Activated T-cell treated with anti-CD3 and anti-CD28 coated beads, Interleukin-2, amount 50 U/mL, for 24 hours (primary cell): ENCODE data around the gene JCAD.
"Not testable (repeated sequence)": the region's sequence is repeated elsewhere in the genome, so short reads cannot be mapped to it uniquely, and the experiment has no call there.

Source experiments
- DNase-seq: peaks from one replicate; pipeline ENCODE4 v3.0.0-alpha.2; 2020
- H3K27ac Mint-ChIP-seq: 2 replicates; pipeline ENCODE4 v1.8.0; 2020; ENCODE audit warnings: mild to moderate bottlenecking, mixed read lengths
- H3K27me3 Mint-ChIP-seq: 2 replicates; pipeline ENCODE4 v1.8.0; 2020; ENCODE audit warnings: mixed read lengths
- H3K36me3 Mint-ChIP-seq: 2 replicates; pipeline ENCODE4 v1.8.0; 2020; ENCODE audit warnings: low read depth, mixed read lengths
- H3K4me1 Mint-ChIP-seq: 2 replicates; pipeline ENCODE4 v1.8.0; 2020; ENCODE audit warnings: low read depth, mixed read lengths
- H3K4me3 Mint-ChIP-seq: 2 replicates; pipeline ENCODE4 v1.8.0; 2020; ENCODE audit warnings: mild to moderate bottlenecking, moderate library complexity, mixed read lengths
- H3K9me3 Mint-ChIP-seq: 2 replicates; pipeline ENCODE4 v1.8.0; 2020; ENCODE audit warnings: mixed read lengths

The JCAD gene

DNA sequence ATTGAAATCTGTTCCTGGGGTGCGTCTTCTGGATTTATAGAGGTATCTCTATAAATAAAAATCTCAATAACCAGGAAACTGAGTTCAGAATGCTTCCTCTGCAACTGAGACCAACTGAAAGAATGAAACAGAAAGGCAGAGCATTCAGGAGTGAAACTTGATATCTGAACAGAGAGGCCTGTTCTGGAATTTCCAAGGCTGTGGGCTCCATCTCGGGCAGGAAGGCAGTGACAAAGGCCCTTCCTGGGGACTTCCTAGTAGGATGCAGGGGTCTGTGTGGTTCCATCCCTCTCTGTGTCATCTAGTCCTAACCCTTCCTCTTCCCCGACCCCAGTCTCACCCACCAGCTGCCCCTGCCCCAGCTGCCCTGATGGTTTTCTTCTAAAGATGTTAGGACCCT, 52.0 kb downstream of the JCAD start:
- H3K9me3 Mint-ChIP-seq, result no peaks in the 10 kb centered on the region
- DNase-seq, result no peak
- no peak overlapping the region for H3K4me3 Mint-ChIP-seq
- peaks cover 14% of the 10 kb centered on the region for H3K4me1 Mint-ChIP-seq
- no peaks in the 10 kb centered on the region for H3K36me3 Mint-ChIP-seq
- peaks cover 50% of the 10 kb centered on the region for H3K27me3 Mint-ChIP-seq
- H3K27ac Mint-ChIP-seq, result no peak overlapping the region

DNA sequence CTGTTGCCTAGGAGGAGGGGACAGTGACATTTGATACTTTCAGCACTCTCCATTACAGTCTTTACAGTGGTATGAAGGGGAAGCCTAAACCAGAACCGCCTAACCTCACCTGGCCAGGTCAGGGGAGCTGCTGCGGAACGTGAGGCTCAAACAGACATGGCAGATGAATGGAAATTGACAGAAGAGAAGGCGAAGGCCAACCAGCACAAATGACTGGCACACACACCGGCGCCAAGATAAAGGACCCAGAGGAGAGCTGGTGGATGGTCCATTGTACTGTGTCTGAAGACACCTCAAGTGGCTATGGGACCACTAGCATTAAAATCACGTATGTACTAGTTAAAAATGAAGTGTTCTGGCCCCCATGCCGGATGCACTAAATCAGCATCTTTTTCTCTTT, 53.0 kb downstream of the JCAD start:
- no peak for DNase-seq
- no peaks in the 10 kb centered on the region for H3K36me3 Mint-ChIP-seq
- H3K9me3 Mint-ChIP-seq, result no peaks in the 10 kb centered on the region
- H3K27me3 Mint-ChIP-seq, result peaks cover 49% of the 10 kb centered on the region
- H3K4me1 Mint-ChIP-seq, result peaks cover 18% of the 10 kb centered on the region
- no peak overlapping the region for H3K27ac Mint-ChIP-seq
- no peak overlapping the region for H3K4me3 Mint-ChIP-seq

DNA sequence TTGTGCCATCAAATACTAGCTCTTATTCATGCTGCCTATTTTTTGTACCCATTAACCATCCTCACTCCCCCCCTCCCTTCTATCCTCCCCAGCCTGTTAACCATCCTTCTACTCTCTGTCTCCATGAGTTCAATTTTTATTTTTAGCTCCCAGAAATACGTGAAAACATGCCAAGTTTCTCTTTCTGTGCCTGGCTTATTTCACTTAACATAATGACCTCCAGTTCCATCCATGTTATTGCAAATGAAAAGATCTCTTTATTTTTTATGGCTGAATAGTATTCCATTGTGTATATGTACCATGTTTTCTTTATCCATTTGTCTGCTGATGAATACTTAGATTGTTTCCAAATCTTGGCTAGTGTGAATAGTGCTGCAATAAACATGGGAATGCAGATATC, 54.3 kb downstream of the JCAD start:
- not testable (repeated sequence) for H3K4me3 Mint-ChIP-seq, H3K9me3 Mint-ChIP-seq, H3K36me3 Mint-ChIP-seq, H3K27ac Mint-ChIP-seq, DNase-seq
- Mint-ChIP-seq H3K27me3 (peaks cover 54% of the 10 kb centered on the region), H3K4me1 (peaks cover 18% of the 10 kb centered on the region)

DNA sequence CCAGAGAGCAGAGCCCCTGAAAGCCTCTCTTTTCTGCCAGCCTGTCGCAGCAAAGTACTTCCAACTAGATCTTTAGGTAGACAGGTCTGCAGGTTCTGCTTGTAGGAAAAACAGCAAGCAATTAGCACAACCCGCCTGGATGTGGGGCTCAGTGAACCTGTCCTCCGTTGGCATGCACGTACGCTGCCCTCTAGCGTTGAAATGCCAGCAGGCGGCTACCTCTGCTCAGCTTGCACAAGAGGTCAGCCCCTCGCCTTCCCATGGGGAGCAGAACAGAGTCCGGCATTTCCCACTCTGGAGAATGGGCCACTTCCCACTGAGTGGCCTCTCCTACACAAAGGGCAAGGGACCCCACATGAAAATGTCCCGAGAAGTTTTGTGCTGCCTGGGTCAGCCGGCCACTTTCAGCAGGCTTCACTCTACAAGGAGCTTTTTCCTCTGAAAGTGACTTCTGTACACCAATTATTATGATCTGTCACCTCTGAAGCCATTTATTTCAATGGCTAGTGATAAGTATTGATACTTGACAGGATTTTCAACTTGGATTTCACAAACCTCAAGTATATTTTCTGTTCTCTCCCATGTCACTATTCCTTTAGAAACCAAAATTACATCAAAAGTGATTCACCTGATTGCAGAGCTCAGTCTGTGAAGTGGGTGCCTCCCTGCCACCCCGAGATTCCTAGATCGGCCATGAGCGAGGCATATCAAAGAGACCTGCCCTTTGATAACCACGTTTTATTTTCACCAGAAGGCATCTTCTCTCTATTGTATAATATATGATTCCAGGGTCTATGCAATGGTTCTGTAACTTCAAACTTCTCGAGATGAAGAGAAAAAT, 56.7 kb downstream of the JCAD start:
- Mint-ChIP-seq H3K27me3 (peaks cover 60% of the 10 kb centered on the region), H3K27ac (no peak overlapping the region), H3K9me3 (no peaks in the 10 kb centered on the region), H3K36me3 (no peaks in the 10 kb centered on the region), H3K4me1 (peaks cover 17% of the 10 kb centered on the region), H3K4me3 (no peak overlapping the region)
- DNase-seq, result peak; percentile 69

DNA sequence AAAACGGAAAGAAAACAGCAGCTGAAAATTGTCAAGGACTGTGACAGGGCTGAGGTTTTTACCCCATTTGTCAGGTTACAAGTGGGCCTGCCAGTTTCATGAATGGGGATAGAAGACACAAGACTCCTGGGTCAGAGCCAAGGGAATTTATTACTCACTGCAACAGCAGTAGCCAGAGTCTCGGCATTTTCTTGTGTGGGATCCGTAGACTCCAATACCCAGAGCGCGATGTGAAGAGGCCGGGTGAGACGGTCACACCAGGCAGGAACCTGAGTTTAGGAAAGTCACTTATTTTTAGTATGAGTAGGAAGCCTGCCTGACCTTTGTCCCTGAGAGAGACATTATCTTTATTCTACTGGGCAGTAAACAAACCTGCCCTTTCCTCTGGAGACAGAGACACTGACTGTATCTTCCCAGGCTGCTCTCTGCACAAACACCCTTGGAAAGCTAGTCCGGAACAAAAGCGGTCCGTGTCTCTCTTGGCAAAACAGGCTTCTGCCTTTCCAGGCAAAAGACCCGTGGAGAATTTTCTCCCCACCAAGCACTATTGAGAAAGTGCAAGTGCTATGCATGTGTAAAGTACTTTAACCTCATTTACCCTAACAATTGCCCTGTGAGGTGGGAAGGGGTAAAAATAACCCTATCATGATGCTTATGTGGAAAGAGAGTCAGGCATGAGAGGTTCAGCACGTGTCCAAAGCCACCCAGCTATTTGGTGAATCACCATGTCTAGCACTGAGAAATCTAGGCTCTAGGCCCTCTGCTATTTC, 58.4 kb downstream of the JCAD start:
- no peak for DNase-seq
- no peak overlapping the region for H3K4me3 Mint-ChIP-seq
- H3K27me3 Mint-ChIP-seq, result peaks cover 60% of the 10 kb centered on the region
- H3K4me1 Mint-ChIP-seq, result peaks cover 12% of the 10 kb centered on the region
- H3K36me3 Mint-ChIP-seq, result no peaks in the 10 kb centered on the region
- H3K27ac Mint-ChIP-seq, result no peak overlapping the region
- no peaks in the 10 kb centered on the region for H3K9me3 Mint-ChIP-seq

DNA sequence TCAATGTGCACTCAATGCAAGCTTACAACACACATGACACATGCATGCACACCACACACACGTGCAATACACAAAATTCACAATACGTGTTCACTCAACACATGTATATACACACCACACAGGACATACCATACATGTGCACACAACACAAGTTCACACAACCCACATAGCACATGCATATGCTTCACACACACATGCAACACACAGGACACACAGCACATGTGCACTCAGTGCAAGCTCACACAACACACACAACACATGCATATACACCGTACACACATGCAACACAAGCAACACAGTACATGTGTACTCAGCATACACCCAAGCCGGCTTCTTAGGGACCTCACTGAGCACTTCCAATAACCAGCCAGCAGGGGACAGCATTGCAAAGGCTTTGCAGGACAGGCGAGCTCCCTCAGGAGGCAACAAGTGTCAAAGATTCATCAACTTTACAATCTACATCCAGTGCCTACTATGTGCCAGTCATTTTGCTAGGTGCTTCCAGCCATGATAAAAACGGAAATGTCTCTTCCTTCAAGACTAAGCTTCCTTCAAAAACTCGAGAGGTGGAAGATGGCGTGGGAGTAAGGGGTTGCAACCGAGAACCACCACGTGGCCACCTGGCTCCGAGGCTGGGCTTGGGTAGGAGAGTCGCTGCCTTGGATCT, 61.1 kb downstream of the JCAD start:
- no peaks in the 10 kb centered on the region for H3K9me3 Mint-ChIP-seq
- H3K27ac Mint-ChIP-seq, result no peak overlapping the region
- no peak overlapping the region for H3K4me3 Mint-ChIP-seq
- H3K27me3 Mint-ChIP-seq, result peaks cover 69% of the 10 kb centered on the region
- no peaks in the 10 kb centered on the region for H3K36me3 Mint-ChIP-seq
- peak; percentile 76 for DNase-seq
- H3K4me1 Mint-ChIP-seq, result peaks cover 12% of the 10 kb centered on the region

DNA sequence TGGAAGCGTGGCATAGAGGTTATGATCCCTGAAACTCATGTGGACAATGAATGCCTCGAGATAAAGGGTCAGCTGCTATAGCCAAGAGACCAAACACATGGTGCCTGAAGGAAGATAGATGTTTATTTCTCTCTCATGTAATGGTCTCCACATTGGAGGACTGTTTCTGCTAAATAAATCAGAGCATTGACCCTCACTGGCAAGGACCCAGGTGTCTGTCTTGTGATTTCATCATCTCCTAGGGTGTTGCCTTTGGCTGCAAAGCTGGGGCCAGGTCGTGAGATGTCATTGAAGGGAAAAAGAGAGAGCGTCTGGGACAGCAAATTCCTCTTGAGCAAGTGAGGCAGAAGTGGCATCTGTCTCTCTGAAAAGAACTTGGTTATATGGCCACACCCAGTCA, 64.6 kb downstream of the JCAD start:
- H3K4me1 Mint-ChIP-seq, result no peaks in the 10 kb centered on the region
- H3K27ac Mint-ChIP-seq, result no peak overlapping the region
- H3K36me3 Mint-ChIP-seq, result no peaks in the 10 kb centered on the region
- peaks cover 64% of the 10 kb centered on the region for H3K27me3 Mint-ChIP-seq
- no peak overlapping the region for H3K4me3 Mint-ChIP-seq
- DNase-seq, result no peak
- H3K9me3 Mint-ChIP-seq, result no peaks in the 10 kb centered on the region

DNA sequence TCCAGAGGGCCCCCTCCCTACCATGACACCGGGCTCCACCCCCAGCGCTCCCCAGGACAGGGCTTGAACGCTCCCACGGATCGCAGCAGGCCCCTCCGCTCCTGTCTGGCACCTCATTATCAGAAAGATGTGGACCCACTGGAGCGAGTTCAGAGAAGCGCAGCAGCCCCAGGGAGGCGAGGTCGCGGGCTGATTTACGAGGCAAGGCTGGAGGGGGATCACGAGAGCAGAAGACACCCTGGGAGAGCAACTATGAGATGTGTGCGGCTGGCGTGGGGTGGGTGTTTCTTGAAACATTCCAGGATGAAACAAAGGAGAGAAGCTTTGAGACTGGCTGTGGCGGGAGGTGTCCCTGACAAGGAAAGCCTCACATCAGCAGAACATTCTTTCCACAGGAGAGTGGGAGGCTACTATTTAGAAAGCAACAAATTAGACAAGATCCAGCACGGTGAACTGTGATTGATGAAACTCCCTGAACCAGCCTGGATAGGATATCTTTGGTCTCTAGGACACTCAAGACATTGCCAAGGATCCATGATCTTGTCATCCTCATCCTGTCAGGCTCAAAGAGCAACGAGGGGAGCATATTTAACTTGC, 66.0 kb downstream of the JCAD start:
- Mint-ChIP-seq H3K27ac (no peak overlapping the region), H3K4me3 (no peak overlapping the region), H3K36me3 (no peaks in the 10 kb centered on the region), H3K27me3 (peaks cover 58% of the 10 kb centered on the region), H3K4me1 (no peaks in the 10 kb centered on the region), H3K9me3 (no peaks in the 10 kb centered on the region)
- DNase-seq, result no peak

DNA sequence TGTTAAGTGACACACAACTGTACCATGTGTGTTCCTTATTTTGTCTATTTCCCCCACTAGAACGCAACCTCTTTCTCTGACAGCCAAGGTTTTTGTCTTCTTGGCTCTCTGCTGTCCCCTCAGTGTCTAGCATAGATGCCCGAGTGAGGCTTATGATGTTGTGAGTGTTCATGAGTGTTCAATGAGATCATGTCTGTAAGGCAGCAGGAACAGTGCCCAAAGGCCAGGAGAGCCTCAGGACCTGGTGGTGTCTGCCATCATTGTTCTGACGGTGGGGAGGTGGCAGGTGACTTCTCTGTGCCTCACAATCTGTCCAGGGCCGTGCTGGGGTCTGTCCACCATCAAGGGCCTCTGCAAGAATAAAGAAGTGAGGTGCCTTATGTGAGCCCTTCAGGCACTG, 66.5 kb downstream of the JCAD start:
- no peaks in the 10 kb centered on the region for H3K36me3 Mint-ChIP-seq
- H3K9me3 Mint-ChIP-seq, result no peaks in the 10 kb centered on the region
- no peaks in the 10 kb centered on the region for H3K4me1 Mint-ChIP-seq
- H3K27ac Mint-ChIP-seq, result no peak overlapping the region
- peaks cover 53% of the 10 kb centered on the region for H3K27me3 Mint-ChIP-seq
- H3K4me3 Mint-ChIP-seq, result no peak overlapping the region
- no peak for DNase-seq

DNA sequence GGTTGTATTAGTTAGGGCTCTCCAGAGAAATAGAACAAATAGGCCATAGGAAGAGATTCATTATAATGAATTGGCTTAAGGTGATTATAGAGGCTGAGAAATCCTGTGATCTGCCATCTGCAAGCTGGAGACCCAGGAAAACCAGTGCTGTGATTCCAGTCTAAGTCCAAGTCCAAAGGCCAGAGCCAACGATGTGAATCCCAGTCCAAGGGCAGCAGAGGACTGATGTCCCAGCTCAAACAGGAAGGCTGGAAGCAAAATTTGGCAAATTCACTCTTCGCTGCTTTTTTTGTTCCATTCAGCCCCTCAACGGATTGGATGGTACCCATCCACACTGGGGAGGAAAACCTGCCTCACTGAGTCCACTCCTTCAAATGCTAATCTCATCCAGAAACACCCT, 68.0 kb downstream of the JCAD start:
- Mint-ChIP-seq H3K9me3 (no peaks in the 10 kb centered on the region), H3K27ac (no peak overlapping the region), H3K4me3 (no peak overlapping the region), H3K4me1 (no peaks in the 10 kb centered on the region), H3K27me3 (peaks cover 38% of the 10 kb centered on the region), H3K36me3 (no peaks in the 10 kb centered on the region)
- DNase-seq, result no peak

DNA sequence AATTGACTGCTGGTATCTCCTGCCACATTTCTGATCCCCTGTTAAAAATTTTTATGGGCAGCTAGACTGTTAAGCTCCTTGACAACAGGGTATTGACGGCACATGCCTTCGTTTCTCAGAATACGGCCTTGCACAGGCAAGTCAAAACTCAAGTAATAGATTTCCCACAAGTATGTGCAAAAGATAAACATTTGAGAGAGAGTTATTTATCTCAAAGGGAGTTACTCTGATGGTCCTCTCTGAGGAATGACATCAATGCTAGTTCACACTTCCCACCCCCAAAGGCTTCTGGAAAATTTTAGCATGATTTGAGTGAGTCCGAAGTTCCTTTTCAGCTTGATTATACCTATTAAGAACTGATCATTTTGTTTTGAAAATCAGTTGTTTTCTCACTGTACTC, 71.9 kb downstream of the JCAD start:
- Mint-ChIP-seq H3K27me3 (peaks cover 17% of the 10 kb centered on the region), H3K4me3 (no peak overlapping the region), H3K27ac (no peak overlapping the region), H3K36me3 (no peaks in the 10 kb centered on the region), H3K4me1 (no peaks in the 10 kb centered on the region), H3K9me3 (peaks cover 9% of the 10 kb centered on the region)
- no peak for DNase-seq

DNA sequence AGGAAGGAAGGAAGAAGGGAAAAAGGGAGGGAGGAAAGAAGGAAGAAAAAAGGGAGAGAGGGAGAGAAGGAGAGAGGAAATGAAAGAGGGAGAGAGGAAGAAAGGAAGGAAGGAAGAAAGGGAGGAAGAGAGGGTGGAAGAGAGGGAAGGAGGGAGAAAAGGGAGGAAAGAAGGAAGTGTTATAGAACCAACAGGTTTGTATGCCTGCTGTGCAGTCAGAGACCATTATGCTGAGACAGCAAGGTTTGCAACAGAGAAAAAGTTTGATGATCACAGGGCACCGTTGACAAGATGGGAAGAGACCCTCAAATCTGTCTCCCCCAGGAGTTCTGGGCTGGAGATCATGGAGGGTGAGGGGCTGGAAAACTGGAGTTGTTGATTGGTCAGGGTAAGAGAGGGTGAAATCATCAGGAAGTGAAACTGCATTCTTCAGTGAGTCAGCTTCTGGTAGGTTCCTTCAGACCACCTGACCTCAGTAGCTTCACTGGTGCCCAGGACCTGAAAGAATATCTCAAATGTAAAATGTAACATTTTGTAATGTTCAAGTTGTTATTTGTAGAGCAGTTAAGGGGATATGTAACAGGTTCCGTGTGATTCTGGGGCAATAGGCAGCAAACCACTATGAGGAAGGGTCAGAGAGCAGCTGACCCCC, 76.3 kb downstream of the JCAD start:
- Mint-ChIP-seq H3K9me3 (peaks cover 13% of the 10 kb centered on the region), H3K4me1 (no peaks in the 10 kb centered on the region), H3K27ac (no peak overlapping the region), H3K4me3 (no peak overlapping the region), H3K36me3 (no peaks in the 10 kb centered on the region), H3K27me3 (peaks cover 5% of the 10 kb centered on the region)
- DNase-seq, result no peak

DNA sequence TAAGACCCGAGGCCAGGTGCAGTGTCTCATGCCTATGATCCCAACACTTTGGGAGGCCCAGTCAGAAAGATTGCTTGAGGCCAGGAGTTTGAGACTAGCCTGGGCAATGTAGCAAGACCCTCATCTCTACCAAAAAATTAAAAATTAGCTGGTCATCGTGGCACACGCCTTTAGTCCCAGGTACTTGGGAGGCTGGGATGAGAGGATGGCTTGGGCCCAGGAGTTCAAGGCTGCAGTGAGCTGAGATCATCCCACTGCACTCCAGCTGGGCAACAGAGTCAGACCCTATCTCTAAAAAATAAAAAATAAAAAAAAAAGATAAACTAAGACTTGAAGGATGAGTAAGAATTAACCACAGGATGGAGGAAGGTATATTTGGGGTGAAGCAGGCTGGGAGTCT, 77.9 kb downstream of the JCAD start:
- no peak for DNase-seq
- peaks cover 16% of the 10 kb centered on the region for H3K27me3 Mint-ChIP-seq
- H3K4me3 Mint-ChIP-seq, result no peak overlapping the region
- no peaks in the 10 kb centered on the region for H3K36me3 Mint-ChIP-seq
- H3K9me3 Mint-ChIP-seq, result peaks cover 13% of the 10 kb centered on the region
- H3K4me1 Mint-ChIP-seq, result no peaks in the 10 kb centered on the region
- no peak overlapping the region for H3K27ac Mint-ChIP-seq

DNA sequence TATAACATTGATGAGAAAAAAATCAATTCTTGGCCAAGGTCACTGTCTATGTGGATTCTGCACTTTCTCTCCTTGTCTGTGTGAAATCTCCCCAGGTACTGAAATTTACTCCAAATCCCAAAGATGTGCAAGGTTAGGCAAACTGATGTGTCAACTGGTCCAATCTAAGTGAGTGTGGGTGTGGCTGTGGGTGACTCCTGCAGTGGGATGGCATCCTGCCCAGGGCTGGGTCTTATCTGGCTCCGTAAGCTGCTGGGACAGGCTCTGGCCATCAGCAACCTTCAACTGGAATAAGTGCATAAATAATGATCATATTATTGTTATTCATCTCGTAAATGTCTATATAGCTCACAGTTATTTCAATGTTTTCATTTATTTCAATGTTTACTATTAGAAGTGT, 79.3 kb downstream of the JCAD start:
- DNase-seq, result no peak
- H3K9me3 Mint-ChIP-seq, result peaks cover 13% of the 10 kb centered on the region
- H3K36me3 Mint-ChIP-seq, result no peaks in the 10 kb centered on the region
- no peaks in the 10 kb centered on the region for H3K4me1 Mint-ChIP-seq
- peaks cover 25% of the 10 kb centered on the region for H3K27me3 Mint-ChIP-seq
- H3K27ac Mint-ChIP-seq, result no peak overlapping the region
- no peak overlapping the region for H3K4me3 Mint-ChIP-seq
